GM18868 (cell line): Measurements from ENCODE around the gene SOX6.
"Not testable (repeated sequence)": the region's sequence is repeated elsewhere in the genome, so short reads cannot be mapped to it uniquely, and the experiment has no call there.

Experiments
- ATAC-seq: cut with Tn5 transposase; IDR thresholded peaks from one replicate; pipeline ENCODE4 v1.9.1; 2021; ENCODE audit warnings: mild to moderate bottlenecking, moderate library complexity; ENCODE audit not compliant: unreplicated experiment

SOX6 gene

DNA sequence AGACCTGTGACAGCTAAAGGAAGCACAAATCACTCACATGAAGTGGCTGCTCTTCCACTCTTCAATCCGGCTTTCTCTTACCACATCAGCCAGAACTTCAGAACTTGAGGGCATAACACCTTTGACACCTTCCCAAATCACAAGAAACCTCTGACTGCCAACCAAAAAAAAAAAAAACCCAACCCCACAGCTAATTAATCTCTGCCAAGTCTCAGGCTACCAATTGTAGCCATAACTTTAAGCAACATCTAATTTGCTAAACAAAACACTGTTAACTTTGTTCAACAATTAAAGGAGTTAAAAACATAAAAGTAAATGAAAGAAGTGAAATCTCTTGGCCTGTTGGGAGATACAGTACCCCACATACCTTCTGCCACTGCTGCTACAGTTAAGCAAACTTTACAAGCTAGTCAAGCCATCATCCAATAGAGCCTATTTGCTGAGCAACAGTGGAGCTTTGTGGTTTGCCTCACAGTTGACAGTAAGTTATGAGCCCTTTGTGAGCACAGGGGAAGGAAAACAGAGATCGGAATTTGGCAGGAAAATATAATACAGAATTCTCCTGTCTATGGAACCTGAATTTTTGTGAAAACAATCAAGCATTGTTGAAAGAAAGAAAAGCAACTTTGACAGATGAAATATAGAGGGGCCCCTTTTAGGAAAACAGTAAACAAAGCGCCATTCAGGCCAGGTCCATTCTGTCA, at the start of gene SOX6:
TSS of gene SOX6 (minus strand) at position 490 of the 704 bp plus-strand sequence. CDS start 15,298 bp downstream, outside the sequence.
- no peak for ATAC-seq

DNA sequence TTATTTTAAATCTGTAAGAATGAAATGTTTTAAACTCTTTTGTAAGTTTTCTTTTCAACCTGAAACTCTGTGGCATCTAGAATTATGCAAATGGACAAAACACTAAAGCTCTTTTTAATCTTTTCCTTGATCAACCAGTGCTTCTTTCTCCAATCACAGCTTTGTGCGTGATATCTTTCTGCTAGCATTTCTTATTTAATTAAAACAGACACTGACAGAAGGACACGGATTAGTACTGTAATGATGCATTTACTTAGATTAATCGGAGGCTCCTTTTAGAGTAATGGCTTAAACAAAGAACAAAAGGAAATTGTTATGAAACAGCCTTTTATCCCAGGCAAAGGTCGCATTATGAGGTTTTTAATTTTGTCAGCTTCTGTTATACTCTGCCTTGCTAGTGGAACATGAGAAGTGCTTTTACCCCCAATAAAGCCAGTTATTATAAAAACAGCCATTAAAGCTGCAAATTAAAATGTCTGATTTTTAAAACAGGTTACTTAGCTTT, 48.5 kb upstream of the SOX6 start:
- ATAC-seq, result no peak

DNA sequence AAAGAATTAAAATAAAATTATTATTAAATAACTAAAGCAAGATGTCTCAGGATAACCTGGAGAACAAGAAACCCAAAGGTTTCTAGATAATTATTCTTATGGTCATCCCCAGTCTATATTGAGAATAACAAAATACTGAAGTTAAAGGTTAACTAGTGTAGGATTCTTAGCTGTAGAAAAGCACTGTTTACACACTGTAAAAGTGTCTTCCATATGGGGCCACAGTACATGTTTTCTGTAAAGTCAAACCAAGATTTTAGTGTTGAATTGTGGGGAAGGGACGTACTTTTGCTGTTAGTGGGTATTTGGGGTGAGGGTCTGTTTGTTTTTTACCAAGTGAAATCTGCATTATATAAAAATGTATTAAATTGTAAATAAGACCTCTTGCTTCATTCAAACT, 47.5 kb upstream of the SOX6 start:
- no peak for ATAC-seq

GRCh38 chr11:16403448-16403803, 47.1 kb upstream of the SOX6 start:
- no peak for ATAC-seq

GRCh38 chr11:16402654-16403447, 46.5 kb upstream of the SOX6 start:
- ATAC-seq, result no peak

GRCh38 chr11:16397390-16397789, 41.0 kb upstream of the SOX6 start:
- no peak for ATAC-seq

GRCh38 chr11:16395601-16396000, 39.3 kb upstream of the SOX6 start:
- no peak for ATAC-seq

DNA sequence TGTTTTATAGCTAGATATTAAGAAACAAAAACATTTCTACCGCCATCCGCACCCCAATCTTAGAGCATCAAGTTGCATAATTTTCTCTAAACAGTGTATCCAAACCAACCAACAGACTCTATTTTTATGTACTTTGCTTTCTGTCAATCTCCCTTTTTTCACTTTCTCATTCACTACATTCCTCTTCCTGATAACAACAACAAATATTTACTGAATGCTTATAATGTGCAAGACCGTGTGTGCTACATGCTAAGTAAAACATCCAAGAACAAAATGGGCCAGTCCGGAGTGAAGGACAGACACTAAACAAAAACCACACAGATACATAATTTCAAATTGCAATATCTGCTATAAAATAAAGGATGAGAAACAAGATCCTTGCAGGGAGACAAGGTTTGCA, 38.6 kb upstream of the SOX6 start:
- no peak for ATAC-seq

GRCh38 chr11:16393340-16393739, 37.0 kb upstream of the SOX6 start:
- no peak for ATAC-seq

GRCh38 chr11:16392616-16393015, 36.3 kb upstream of the SOX6 start:
- ATAC-seq, result no peak

DNA sequence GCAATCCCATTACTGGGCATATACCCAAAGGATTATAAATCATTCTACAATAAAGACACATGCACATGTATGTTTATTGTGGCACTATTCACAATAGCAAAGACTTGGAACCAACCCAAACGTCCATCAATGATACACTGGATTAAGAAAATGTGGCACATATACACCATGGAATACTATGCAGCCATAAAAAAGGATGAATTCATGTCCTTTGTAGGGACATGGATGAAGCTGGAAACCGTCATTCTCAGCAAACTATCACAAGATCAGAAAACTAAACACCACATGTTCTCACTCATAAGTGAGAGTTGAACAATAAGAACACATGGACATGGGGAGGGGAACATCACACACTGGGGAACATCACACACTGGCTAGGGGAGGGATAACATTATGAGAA, 34.5 kb upstream of the SOX6 start:
- ATAC-seq, result not testable (repeated sequence)

- ATAC-seq, result no peak
Observed at GRCh38 chr11:16385099-16385498, 28.8 kb upstream of the SOX6 start.

GRCh38 chr11:16382638-16383380, 26.5 kb upstream of the SOX6 start:
- no peak for ATAC-seq

GRCh38 chr11:16382186-16382585, 25.8 kb upstream of the SOX6 start:
- ATAC-seq, result no peak

DNA sequence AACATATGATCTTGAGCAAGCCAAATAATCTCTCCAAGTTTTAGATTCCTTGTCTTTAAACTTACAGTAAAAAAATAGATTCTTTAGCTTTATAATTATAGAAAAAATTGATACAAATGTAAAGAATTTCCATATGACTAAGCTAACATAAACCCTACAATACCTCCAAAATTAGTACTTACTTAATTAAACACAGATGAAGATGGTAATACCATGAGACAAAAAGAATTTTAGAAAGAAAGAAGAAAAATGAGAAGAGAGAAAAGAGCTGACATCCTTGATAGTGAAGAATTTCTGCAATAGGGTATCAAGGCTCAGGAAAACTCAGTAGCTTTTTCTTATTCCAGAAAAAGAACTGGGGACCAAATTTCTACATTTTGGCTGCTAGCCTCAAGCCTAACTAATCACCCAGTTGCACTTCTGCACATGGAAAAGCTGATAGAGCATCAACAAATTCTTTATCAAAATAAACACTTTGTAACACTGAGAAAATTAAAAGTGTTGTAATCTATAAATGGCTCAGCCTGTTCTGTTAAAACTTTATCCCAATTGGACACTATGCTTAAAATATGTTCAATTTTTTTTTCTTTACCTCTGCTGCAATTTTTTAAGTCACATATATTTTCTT, 24.7 kb upstream of the SOX6 start:
- ATAC-seq, result no peak

- no peak for ATAC-seq
Observed at GRCh38 chr11:16378906-16379305, 22.6 kb upstream of the SOX6 start.

DNA sequence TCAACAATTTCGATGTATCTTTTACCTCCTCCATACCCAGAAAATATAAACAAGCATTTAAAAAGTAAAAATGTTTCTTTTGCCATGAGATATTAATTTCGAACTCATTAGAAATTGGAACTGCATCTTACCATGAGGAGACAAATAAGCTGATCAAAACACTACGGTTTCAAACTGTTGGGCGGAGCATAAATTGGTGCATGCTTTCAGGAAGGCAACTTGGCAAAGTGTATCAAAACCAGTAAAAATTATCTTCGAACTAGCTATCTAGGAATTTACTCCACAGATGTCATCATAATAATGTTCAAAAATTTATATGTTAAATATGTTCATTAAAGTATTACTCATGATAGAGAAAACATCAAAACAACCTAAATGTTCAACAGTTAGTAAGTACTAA, 21.4 kb upstream of the SOX6 start:
- ATAC-seq, result no peak

- not testable (repeated sequence) for ATAC-seq
Observed at GRCh38 chr11:16375664-16376063, 19.3 kb upstream of the SOX6 start.

- ATAC-seq, result no peak
Observed at GRCh38 chr11:16373768-16374167, 17.4 kb upstream of the SOX6 start.

GRCh38 chr11:16372355-16372754, 16.0 kb upstream of the SOX6 start:
- ATAC-seq, result no peak

DNA sequence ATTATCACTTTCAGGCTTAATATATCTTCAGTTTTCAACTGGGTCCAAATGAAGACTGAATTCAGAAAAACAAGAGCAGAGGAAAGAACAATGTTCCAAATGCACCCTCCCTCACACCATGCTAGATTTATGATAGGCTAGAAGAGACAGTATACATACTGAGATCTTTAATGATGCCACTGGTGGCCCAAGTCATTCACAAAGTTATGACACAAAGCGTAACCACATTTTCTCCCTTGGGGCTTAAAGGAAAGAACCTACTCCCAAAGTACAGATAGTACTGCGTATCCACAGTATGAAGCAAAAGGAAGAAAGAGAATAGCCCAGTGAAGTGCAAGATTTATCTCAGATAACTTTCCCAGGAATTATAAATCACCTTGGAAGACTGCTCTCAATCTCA, 10.9 kb upstream of the SOX6 start:
- ATAC-seq, result peak; percentile 92
